K562 treated with DMSO at 1 percent for 4 hours (cell line): Measurements from ENCODE around the gene ADAMTS15. TPM values are rescaled to one million over a fixed set of nuclear protein-coding genes. Genes with fewer than 3 reads are reported as not detected.

Experiments
- total RNA-seq: library from RNA; unstranded; fragments of 300-600 nt; gene quantifications from 2 replicates; pipeline ENCODE4 v1.2.3, GENCODE V29; 2022; ENCODE audit not compliant: insufficient read depth

ADAMTS15 gene, protein sequence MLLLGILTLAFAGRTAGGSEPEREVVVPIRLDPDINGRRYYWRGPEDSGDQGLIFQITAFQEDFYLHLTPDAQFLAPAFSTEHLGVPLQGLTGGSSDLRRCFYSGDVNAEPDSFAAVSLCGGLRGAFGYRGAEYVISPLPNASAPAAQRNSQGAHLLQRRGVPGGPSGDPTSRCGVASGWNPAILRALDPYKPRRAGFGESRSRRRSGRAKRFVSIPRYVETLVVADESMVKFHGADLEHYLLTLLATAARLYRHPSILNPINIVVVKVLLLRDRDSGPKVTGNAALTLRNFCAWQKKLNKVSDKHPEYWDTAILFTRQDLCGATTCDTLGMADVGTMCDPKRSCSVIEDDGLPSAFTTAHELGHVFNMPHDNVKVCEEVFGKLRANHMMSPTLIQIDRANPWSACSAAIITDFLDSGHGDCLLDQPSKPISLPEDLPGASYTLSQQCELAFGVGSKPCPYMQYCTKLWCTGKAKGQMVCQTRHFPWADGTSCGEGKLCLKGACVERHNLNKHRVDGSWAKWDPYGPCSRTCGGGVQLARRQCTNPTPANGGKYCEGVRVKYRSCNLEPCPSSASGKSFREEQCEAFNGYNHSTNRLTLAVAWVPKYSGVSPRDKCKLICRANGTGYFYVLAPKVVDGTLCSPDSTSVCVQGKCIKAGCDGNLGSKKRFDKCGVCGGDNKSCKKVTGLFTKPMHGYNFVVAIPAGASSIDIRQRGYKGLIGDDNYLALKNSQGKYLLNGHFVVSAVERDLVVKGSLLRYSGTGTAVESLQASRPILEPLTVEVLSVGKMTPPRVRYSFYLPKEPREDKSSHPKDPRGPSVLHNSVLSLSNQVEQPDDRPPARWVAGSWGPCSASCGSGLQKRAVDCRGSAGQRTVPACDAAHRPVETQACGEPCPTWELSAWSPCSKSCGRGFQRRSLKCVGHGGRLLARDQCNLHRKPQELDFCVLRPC
- not detected in 2 replicates for total RNA-seq

DNA sequence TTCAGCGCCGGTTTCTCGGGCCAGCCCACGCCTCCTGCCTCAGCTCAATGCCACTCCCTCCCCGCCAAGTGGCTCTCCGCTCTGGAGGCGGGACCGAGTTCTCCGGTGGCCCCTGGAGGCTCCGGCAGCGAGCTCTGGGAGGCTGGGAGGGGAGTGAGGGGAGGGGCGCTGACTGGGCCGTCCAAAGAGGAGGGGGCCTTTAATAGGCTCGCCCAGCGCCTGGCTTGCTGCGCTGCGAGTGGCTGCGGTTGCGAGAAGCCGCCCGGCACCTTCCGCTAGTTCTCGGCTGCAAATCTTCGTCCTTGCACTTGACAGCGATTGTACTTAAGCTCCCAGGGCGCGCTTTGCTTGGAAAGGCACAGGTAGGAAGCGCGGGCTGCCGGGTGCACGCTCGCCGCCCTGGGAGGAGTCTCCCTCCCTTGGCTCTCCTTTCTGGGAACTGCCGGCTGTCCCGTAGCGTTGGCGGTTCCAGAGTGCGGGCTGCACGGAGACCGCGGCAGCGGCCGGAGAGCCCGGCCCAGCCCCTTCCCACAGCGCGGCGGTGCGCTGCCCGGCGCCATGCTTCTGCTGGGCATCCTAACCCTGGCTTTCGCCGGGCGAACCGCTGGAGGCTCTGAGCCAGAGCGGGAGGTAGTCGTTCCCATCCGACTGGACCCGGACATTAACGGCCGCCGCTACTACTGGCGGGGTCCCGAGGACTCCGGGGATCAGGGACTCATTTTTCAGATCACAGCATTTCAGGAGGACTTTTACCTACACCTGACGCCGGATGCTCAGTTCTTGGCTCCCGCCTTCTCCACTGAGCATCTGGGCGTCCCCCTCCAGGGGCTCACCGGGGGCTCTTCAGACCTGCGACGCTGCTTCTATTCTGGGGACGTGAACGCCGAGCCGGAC lies at the start of gene ADAMTS15:
Gene ADAMTS15 (plus strand): TSS at position 230 of the 894 bp plus-strand sequence. CDS start 329 bp downstream, at position 559.

DNA sequence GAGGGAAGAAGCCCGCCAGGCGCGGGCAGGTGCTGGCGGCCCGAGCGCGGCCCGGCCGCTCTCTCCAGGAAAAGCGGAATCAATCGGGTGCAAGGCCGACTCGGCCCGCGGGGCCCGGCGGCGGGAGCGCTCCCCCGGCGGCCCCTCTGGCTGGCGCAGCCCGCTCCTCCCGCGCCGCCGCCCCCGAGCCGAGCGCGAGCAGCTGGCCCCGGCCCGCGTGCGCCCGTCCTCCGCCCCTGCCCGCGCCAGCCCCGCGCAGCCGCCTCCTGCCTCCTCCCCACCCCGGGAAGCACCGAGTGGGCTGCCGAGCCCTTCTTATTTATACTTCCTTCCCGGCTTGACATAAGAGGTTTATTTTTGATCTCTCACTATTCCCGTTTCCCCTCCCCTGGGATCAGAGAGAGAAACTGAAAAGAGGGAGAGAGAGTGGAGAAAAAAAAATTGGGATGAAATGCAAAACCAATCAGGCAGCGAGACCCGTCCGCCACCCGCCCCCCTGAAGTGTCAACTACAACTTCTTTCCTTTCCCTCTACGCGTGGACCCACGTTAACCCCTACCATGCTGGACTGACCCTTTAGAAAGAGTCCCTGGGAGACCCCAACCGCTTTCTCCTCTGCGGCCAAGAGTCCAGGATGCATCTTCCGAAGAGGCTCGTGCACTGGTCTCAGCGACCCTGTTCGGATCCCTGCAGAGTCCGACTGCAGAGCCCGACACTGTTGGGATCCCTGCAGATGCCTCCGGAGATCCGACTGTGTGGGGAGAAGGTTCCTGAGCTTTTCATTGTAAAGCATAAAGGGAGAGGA lies 19.9 kb upstream of the ADAMTS15 start, which contains the start of gene ADAMTS8:
Gene ADAMTS8 (minus strand): TSS at position 294 of the 804 bp plus-strand sequence. CDS start 323 bp downstream, outside the sequence.

Other genes with a start within 250 kb of the ADAMTS15 start
- gene ZBTB44, start 133.7 kb upstream of the ADAMTS15 start, total RNA-seq: 16.0 and 17.2 TPM in 2 replicates
- not detected in 2 replicates for gene ADAMTS8, start 20.0 kb upstream of the ADAMTS15 start, total RNA-seq